ENCODE results near the gene ZNF761. TPM values are rescaled to one million over a fixed set of nuclear protein-coding genes. Genes with fewer than 3 reads are reported as not detected.

ZNF761 gene
- total RNA-seq = 10.8 and 13.2 TPM in 2 replicates

DNA sequence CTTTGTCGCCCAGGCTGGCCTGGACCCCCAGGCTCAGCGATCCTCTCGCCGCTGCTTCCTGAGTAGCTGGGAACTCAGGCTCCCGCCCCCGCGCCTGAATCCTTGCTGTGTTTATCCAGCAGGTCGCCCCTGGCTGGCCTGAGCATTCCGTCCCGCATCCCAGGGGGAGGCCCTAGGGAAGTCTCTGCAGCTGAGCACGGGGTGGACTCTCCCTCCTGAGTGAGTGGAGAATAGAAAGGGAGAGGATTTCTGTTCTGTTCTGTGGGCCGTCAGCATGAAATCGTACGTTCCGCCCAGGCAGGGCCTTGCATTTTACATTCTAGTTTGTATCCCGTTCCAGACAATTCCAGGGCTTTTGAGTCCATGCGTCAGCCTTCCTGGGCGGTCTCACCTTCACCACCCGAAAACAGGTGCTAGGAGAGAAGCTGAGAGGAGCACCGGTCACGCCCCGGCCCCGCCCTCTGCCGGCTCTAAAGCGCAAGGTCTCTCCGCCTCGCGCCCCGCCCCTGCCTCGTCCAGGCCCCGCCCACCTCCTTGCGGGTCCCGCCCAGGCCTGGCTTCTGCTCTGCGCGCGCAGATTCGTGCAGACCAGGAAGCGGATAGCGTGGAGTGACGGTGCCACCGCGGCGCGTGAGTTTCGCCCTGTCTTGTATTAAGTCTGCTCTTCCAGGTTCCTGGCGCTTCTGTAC lies at the start of gene ZNF761:
ZNF761 (plus strand) TSS at position 586 of the 689 bp plus-strand sequence. CDS start 15,285 bp downstream, outside the sequence.

GRCh38 chr19:53394974-53395839 lies 36.6 kb upstream of the ZNF761 start, which contains the start of gene ZNF765:
ZNF765 (plus strand) TSS chr19:53395149; CDS start chr19:53398016, 2,867 bp downstream.

DNA sequence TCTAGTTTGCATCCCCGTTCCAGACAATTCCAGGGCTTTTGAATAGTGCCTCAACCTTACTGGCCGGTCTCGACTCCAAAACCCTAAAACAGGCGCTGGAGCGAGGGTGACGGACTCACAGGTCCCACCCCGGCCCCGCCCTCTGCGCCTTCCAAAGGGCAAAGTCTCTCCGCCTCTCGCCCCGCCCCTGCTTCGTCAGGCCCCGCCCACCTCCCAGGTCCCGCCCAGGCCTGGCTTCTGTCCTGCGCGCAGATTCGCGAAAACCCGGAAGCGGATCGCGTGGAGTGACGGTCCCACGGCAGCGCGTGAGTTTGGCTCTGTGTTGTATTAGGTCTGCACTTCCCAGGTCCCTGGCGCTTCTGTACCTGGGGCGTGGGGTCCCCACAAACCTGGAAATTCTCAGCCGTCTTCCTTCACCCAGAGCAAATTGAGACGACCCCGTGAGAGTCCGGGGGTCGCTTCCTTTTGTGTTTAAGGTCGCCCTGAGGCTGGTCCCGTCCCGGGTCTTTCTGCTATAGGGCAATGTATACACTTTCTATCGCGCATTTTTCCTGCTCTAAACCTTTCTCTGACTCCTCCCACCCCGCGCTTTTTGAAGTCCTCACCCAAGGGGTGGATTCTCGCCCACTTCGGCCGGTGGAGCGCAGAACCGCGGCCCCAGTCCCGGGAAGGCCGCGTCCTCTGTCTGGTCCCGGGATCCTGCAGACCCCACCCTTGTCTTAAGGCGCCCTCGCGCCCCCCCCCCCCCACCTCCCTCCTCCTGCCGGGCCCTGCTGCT lies 35.9 kb downstream of the ZNF761 start, which contains the start of gene ZNF813:
ZNF813 (plus strand) TSS at position 249 of the 778 bp plus-strand sequence. CDS start 16,090 bp downstream, outside the sequence.

Other genes starting within 250 kb of the ZNF761 start
- 2.6 and 3.4 TPM in 2 replicates for gene ZNF665, start 238.6 kb upstream of the ZNF761 start, total RNA-seq
- gene ZNF677, start 177.1 kb upstream of the ZNF761 start, total RNA-seq = 6.0 and 17.5 TPM in 2 replicates
- not detected in 2 replicates for gene VN1R2, start 173.7 kb upstream of the ZNF761 start, total RNA-seq
- not detected in 2 replicates for gene VN1R4, start 164.3 kb upstream of the ZNF761 start, total RNA-seq
- 8.9 and 11.5 TPM in 2 replicates for gene ZNF845, start 98.2 kb upstream of the ZNF761 start, total RNA-seq
- gene ZNF525, start 66.3 kb upstream of the ZNF761 start, total RNA-seq = 17.7 and 20.2 TPM in 2 replicates
- gene ZNF765, start 36.8 kb upstream of the ZNF761 start, total RNA-seq = 12.1 and 12.8 TPM in 2 replicates
- gene ZNF813, start 35.7 kb downstream of the ZNF761 start, total RNA-seq = 3.4 and 3.8 TPM in 2 replicates
- 4.8 and 7.0 TPM in 2 replicates for gene ZNF331, start 106.2 kb downstream of the ZNF761 start, total RNA-seq
- gene DPRX, start 200.0 kb downstream of the ZNF761 start, total RNA-seq = not detected in 2 replicates

Measured in tracheal epithelial cell (primary cell).